KMS-11 (cell line): ENCODE results near the gene MYCN.
A peak's percentile ranks its signal among the peaks of the same experiment; 100 is the strongest.

Experiments used
- H2AFZ ChIP-seq: fragments of 200-600 bp; sonication (generic); 2 replicates; pipeline ENCODE4 v1.6.1; 2016; ENCODE audit warnings: antibody characterized with exemption, mixed run types, low read depth
- H3K27ac ChIP-seq: fragments of 200-600 bp; sonication (generic); 2 replicates; pipeline ENCODE4 v1.6.1; 2016; ENCODE audit warnings: mild to moderate bottlenecking, mixed run types
- H3K27me3 ChIP-seq: fragments of 200-600 bp; sonication (generic); 2 replicates; pipeline ENCODE4 v1.6.1; 2017; ENCODE audit warnings: mild to moderate bottlenecking, low read depth, mixed run types, moderate library complexity; ENCODE audit not compliant: insufficient read depth
- H3K36me3 ChIP-seq: fragments of 200-600 bp; sonication (generic); 2 replicates; pipeline ENCODE4 v1.6.1; 2017; ENCODE audit warnings: mild to moderate bottlenecking, mixed run types; ENCODE audit not compliant: insufficient read depth
- H3K4me1 ChIP-seq: fragments of 200-600 bp; sonication (generic); 2 replicates; pipeline ENCODE4 v1.6.1; 2016; ENCODE audit warnings: mild to moderate bottlenecking, low read depth, mixed run types; ENCODE audit not compliant: poor library complexity, severe bottlenecking
- H3K4me2 ChIP-seq: fragments of 200-600 bp; sonication (generic); 2 replicates; pipeline ENCODE4 v1.7.0; 2016; ENCODE audit warnings: mild to moderate bottlenecking, mixed run types
- H3K4me3 ChIP-seq: fragments of 200-600 bp; sonication (generic); IDR thresholded peaks from 2 replicates; pipeline ENCODE4 v1.6.1; 2017; ENCODE audit warnings: low read depth, low read length, mixed read lengths; ENCODE audit not compliant: insufficient read depth
- H3K79me2 ChIP-seq: fragments of 200-600 bp; sonication (generic); 2 replicates; pipeline ENCODE4 v1.6.1; 2016; ENCODE audit warnings: low read depth, mixed run types; ENCODE audit not compliant: insufficient read depth
- H3K9ac ChIP-seq: fragments of 200-600 bp; sonication (generic); 2 replicates; pipeline ENCODE4 v1.6.1; 2016; ENCODE audit warnings: mild to moderate bottlenecking, mixed run types
- H4K20me1 ChIP-seq: fragments of 200-600 bp; sonication (generic); 2 replicates; pipeline ENCODE4 v1.6.1; 2016; ENCODE audit warnings: mild to moderate bottlenecking, mixed run types; ENCODE audit not compliant: insufficient read depth
- CTCF ChIP-seq: fragments of 200-600 bp; sonication (generic); conservative IDR thresholded peaks from 2 replicates; pipeline ENCODE4 v1.6.1; 2017; ENCODE audit warnings: low read depth, mild to moderate bottlenecking, antibody characterized with exemption, low read length, moderate library complexity, mixed read lengths

MYCN gene

GRCh38 chr2:15938803-15939555 is 1.4 kb upstream of the MYCN start:
- no peak overlapping the region for H3K4me3 ChIP-seq
- TF ChIP-seq CTCF: no peak
- H4K20me1 ChIP-seq: peaks cover 5% of the 10 kb centered on the region
- H3K79me2 ChIP-seq: peaks cover 36% of the 10 kb centered on the region
- H3K9ac ChIP-seq: peak overlapping the region; percentile 85; the same call in 1 of the 2 replicates
- peaks cover 8% of the 10 kb centered on the region for H3K4me1 ChIP-seq
- peak overlapping the region; percentile 87 for H3K27ac ChIP-seq
- no peaks in the 10 kb centered on the region for H3K27me3 ChIP-seq
- H3K36me3 ChIP-seq: peaks cover 1% of the 10 kb centered on the region; the same call in 1 of the 2 replicates
- H2AFZ ChIP-seq: peak overlapping the region; percentile 90
- H3K4me2 ChIP-seq: peak overlapping the region; percentile 93

- Histone ChIP-seq H3K27me3 (no peaks in the 10 kb centered on the region), H3K36me3 (peaks cover 6% of the 10 kb centered on the region; the same call in 1 of the 2 replicates), H2AFZ (peak overlapping the region; percentile 90), H3K9ac (peak overlapping the region; percentile 85), H3K4me3 (no peak overlapping the region), H3K27ac (peak overlapping the region; percentile 87), H4K20me1 (peaks cover 10% of the 10 kb centered on the region), H3K4me1 (peaks cover 13% of the 10 kb centered on the region), H3K79me2 (peaks cover 42% of the 10 kb centered on the region), H3K4me2 (peak overlapping the region; percentile 93)
- TF ChIP-seq CTCF: no peak
These were observed 845 bp upstream of the MYCN start for GRCh38 chr2:15939556-15939853.

- Histone ChIP-seq H3K4me3 (peak overlapping the region; percentile 54), H3K79me2 (peaks cover 55% of the 10 kb centered on the region), H3K27ac (peak overlapping the region; percentile 87), H3K36me3 (peaks cover 14% of the 10 kb centered on the region; the same call in 1 of the 2 replicates), H3K27me3 (no peaks in the 10 kb centered on the region), H4K20me1 (peaks cover 23% of the 10 kb centered on the region), H3K9ac (peak overlapping the region; percentile 85), H3K4me1 (peaks cover 20% of the 10 kb centered on the region), H2AFZ (no peak overlapping the region; the same call in 1 of the 2 replicates), H3K4me2 (peak overlapping the region; percentile 93)
- TF ChIP-seq CTCF: no peak
These were observed 521 bp downstream of the MYCN start for GRCh38 chr2:15940661-15941480.

- H2AFZ ChIP-seq: no peak overlapping the region; the same call in 1 of the 2 replicates
- H4K20me1 ChIP-seq: peaks cover 29% of the 10 kb centered on the region
- peak overlapping the region; percentile 85; the same call in 1 of the 2 replicates for H3K9ac ChIP-seq
- peaks cover 61% of the 10 kb centered on the region for H3K79me2 ChIP-seq
- H3K36me3 ChIP-seq: peaks cover 18% of the 10 kb centered on the region; the same call in 1 of the 2 replicates
- peaks cover 20% of the 10 kb centered on the region for H3K4me1 ChIP-seq
- no peak overlapping the region for H3K4me3 ChIP-seq
- peak overlapping the region; percentile 87 for H3K27ac ChIP-seq
- no peaks in the 10 kb centered on the region for H3K27me3 ChIP-seq
- TF ChIP-seq CTCF: no peak
- peak overlapping the region; percentile 93 for H3K4me2 ChIP-seq
These were observed 1.1 kb downstream of the MYCN start for GRCh38 chr2:15941481-15941850.
